H1 (cell line): Measurements from ENCODE around the gene LCOR. TPM values are rescaled to one million over a fixed set of nuclear protein-coding genes. Genes with fewer than 3 reads are reported as not detected.

Source experiments
- CTCF ChIA-PET: fragments of 300-600 bp; sonication (Branson Sonifier 250); formaldehyde crosslinking; loops from one replicate; lab custom pipeline; 2021; ENCODE audit not compliant: partially characterized antibody; lab: Charles Lee
- POLR2A ChIA-PET: fragments of 300-600 bp; sonication (Branson Sonifier 250); formaldehyde crosslinking; loops from one replicate; lab custom pipeline; 2021; ENCODE audit warnings: inconsistent platforms; ENCODE audit not compliant: partially characterized antibody; lab: Charles Lee
- DNase-seq, 2 experiments: peaks; one replicate each; pipeline versions ENCODE4 v3.0.0 to v3.0.0-alpha.2; 2010 to 2022; ENCODE audit warnings: low spot score in 2 of 2, low read depth in 1 of 2, mixed read lengths in 1 of 2
- FAIRE-seq: peaks from 2 replicates; lab custom pipeline; 2011; peaks lifted over from hg19 to GRCh38; lab: Jason Lieb, UNC
- H2AFZ ChIP-seq: 2 replicates; pipeline ENCODE4 v1.8.1; 2012; ENCODE audit warnings: low read length, inconsistent platforms
- H2AK5ac ChIP-seq: 2 replicates; pipeline ENCODE4 v1.6.1; 2013; ENCODE audit warnings: low read depth, low read length
- H2BK120ac ChIP-seq: replicated peaks from 2 replicates; pipeline ENCODE3; 2013; ENCODE audit warnings: low read depth, low read length, inconsistent platforms
- H2BK12ac ChIP-seq: 2 replicates; pipeline ENCODE4 v1.6.1; 2013; ENCODE audit warnings: low read depth, low read length
- H2BK15ac ChIP-seq: 2 replicates; pipeline ENCODE4 v1.6.1; 2013; ENCODE audit warnings: low read length
- H2BK20ac ChIP-seq: 2 replicates; pipeline ENCODE4 v1.6.1; 2013; ENCODE audit warnings: low read length
- H2BK5ac ChIP-seq: 2 replicates; pipeline ENCODE4 v1.6.1; 2013; ENCODE audit warnings: low read depth, low read length
- H3K14ac ChIP-seq: 2 replicates; pipeline ENCODE4 v1.6.1; 2013; ENCODE audit warnings: inconsistent platforms; ENCODE audit not compliant: insufficient read length
- H3K18ac ChIP-seq: 2 replicates; pipeline ENCODE4 v1.6.1; 2013; ENCODE audit warnings: low read length; ENCODE audit errors: extremely low read depth
- H3K23ac ChIP-seq: 2 replicates; pipeline ENCODE4 v1.6.1; 2013; ENCODE audit warnings: inconsistent platforms; ENCODE audit not compliant: insufficient read length
- H3K23me2 ChIP-seq: 2 replicates; pipeline ENCODE4 v1.6.1; 2013; ENCODE audit warnings: low read depth, low read length
- H3K27ac ChIP-seq: 2 replicates; pipeline ENCODE4 v1.6.1; 2011; ENCODE audit warnings: low read depth, low read length, inconsistent platforms
- H3K27me3 ChIP-seq, 4 experiments: replicated peaks in 1 of 4; 1 replicate in 1 of 4; 2 replicates in 3 of 4; pipeline versions ENCODE4 v1.6.1 to v1.8.1; 2011 to 2013; ENCODE audit warnings: low read length in 3 of 4, mild to moderate bottlenecking in 3 of 4, inconsistent platforms in 2 of 4, mixed read lengths in 2 of 4, moderate library complexity in 1 of 4; ENCODE audit not compliant: control insufficient read depth in 3 of 4, insufficient read depth in 3 of 4; ENCODE audit errors: extremely low read depth in 1 of 4
- H3K36me3 ChIP-seq, 4 experiments: 2 replicates each; pipeline versions ENCODE4 v1.6.1 to v1.8.1; 2011 to 2013; ENCODE audit warnings: mild to moderate bottlenecking in 4 of 4, low read length in 3 of 4, moderate library complexity in 2 of 4, control low read depth in 1 of 4, inconsistent platforms in 1 of 4; ENCODE audit not compliant: insufficient read depth in 4 of 4, control insufficient read depth in 2 of 4
- H3K4ac ChIP-seq: replicated peaks from 2 replicates; pipeline ENCODE3; 2013; ENCODE audit warnings: low read length, low read depth, mixed read lengths, inconsistent platforms; ENCODE audit not compliant: insufficient read length
- H3K4me1 ChIP-seq, 4 experiments: replicated peaks in 1 of 4; 1 replicate in 1 of 4; 2 replicates in 3 of 4; pipeline versions ENCODE4 v1.6.1 to v1.8.1; 2011 to 2013; ENCODE audit warnings: low read length in 3 of 4, inconsistent platforms in 2 of 4, mixed read lengths in 1 of 4; ENCODE audit not compliant: insufficient read depth in 4 of 4, control insufficient read depth in 3 of 4
- H3K4me2 ChIP-seq, 2 experiments: 2 replicates each; pipeline versions ENCODE4 v1.6.1 to v1.8.1; 2011 to 2013; ENCODE audit warnings: low read depth in 2 of 2, low read length in 2 of 2, control low read depth in 1 of 2, inconsistent platforms in 1 of 2, mild to moderate bottlenecking in 1 of 2; ENCODE audit not compliant: insufficient read depth in 1 of 2
- H3K4me3 ChIP-seq, 4 experiments: fragments of 200-600, 300-600 bp in 1 of 4; sonication (generic), shearing (Covaris generic), sonication (Bioruptor Twin) in 1 of 4; 2 replicates each; pipeline versions ENCODE4 v1.5.1 to v1.8.1; 2011 to 2016; ENCODE audit warnings: low read length in 4 of 4, low read depth in 3 of 4, control low read depth in 2 of 4, inconsistent platforms in 2 of 4, mild to moderate bottlenecking in 2 of 4, mixed read lengths in 1 of 4, moderate library complexity in 1 of 4; ENCODE audit not compliant: insufficient read depth in 2 of 4; ENCODE audit errors: extremely low read depth in 1 of 4
- H3K56ac ChIP-seq: replicated peaks from 2 replicates; pipeline ENCODE3; 2013; ENCODE audit warnings: low read depth, mild to moderate bottlenecking, mixed read lengths, low read length, inconsistent platforms; ENCODE audit not compliant: insufficient read length
- H3K79me1 ChIP-seq: 2 replicates; pipeline ENCODE4 v1.6.1; 2013; ENCODE audit warnings: low read depth, low read length, control low read depth
- H3K79me2 ChIP-seq, 2 experiments: 2 replicates each; pipeline versions ENCODE4 v1.6.1 to v1.8.1; 2012 to 2013; ENCODE audit warnings: low read length in 2 of 2, mild to moderate bottlenecking in 2 of 2, inconsistent platforms in 1 of 2; ENCODE audit not compliant: insufficient read depth in 2 of 2, control insufficient read depth in 1 of 2
- H3K9ac ChIP-seq, 4 experiments: replicated peaks in 1 of 4; 1 replicate in 1 of 4; 2 replicates in 3 of 4; pipeline versions ENCODE4 v1.6.1 to v1.8.1; 2011 to 2013; ENCODE audit warnings: low read depth in 3 of 4, low read length in 3 of 4, control low read depth in 2 of 4, mild to moderate bottlenecking in 2 of 4, moderate library complexity in 2 of 4, inconsistent platforms in 1 of 4; ENCODE audit errors: extremely low read depth in 1 of 4
- H3K9me3 ChIP-seq, 2 experiments: 2 replicates each; pipeline versions ENCODE4 v1.6.1 to v1.8.1; 2012 to 2013; ENCODE audit warnings: mild to moderate bottlenecking in 2 of 2, moderate library complexity in 2 of 2, control low read depth in 1 of 2, inconsistent platforms in 1 of 2, low read depth in 1 of 2, low read length in 1 of 2, mixed read lengths in 1 of 2; ENCODE audit not compliant: insufficient read depth in 2 of 2
- H4K20me1 ChIP-seq, 2 experiments: replicated peaks in 1 of 2; 2 replicates each; pipeline versions ENCODE3 to v1.8.1; 2011 to 2013; ENCODE audit warnings: inconsistent platforms in 2 of 2, low read length in 2 of 2, mild to moderate bottlenecking in 1 of 2; ENCODE audit not compliant: insufficient read depth in 2 of 2, control insufficient read depth in 1 of 2
- H4K5ac ChIP-seq: 2 replicates; pipeline ENCODE4 v1.6.1; 2013; ENCODE audit warnings: low read length, low read depth, mixed read lengths, inconsistent platforms; ENCODE audit not compliant: insufficient read length
- H4K8ac ChIP-seq: 2 replicates; pipeline ENCODE4 v1.8.0; 2013; ENCODE audit warnings: mild to moderate bottlenecking, moderate library complexity, low read length, inconsistent platforms; ENCODE audit not compliant: insufficient read depth; ENCODE audit errors: extremely low read depth
- H4K91ac ChIP-seq: replicated peaks from 2 replicates; pipeline ENCODE3; 2013; ENCODE audit warnings: low read length, mixed read lengths, inconsistent platforms; ENCODE audit not compliant: insufficient read length
- EGR1 ChIP-seq: IDR thresholded peaks from 2 replicates; pipeline ENCODE4 v1.6.1; 2011; ENCODE audit warnings: low read depth, low read length, borderline replicate concordance
- JUND ChIP-seq: IDR thresholded peaks from 2 replicates; pipeline ENCODE4 v1.6.1; 2011; ENCODE audit warnings: mild to moderate bottlenecking, improper control_type of control experiment, low read length
- KDM4A ChIP-seq: IDR thresholded peaks from one replicate; pipeline ENCODE4 v1.7.1; 2012; ENCODE audit warnings: low read depth, mild to moderate bottlenecking, moderate library complexity, low read length, inconsistent platforms; ENCODE audit not compliant: severe bottlenecking
- RFX5 ChIP-seq: IDR thresholded peaks from 2 replicates; pipeline ENCODE4 v1.6.1; 2011; ENCODE audit warnings: low read depth, low read length, improper control_type of control experiment, borderline replicate concordance
- RXRA ChIP-seq: IDR thresholded peaks from 2 replicates; pipeline ENCODE4 v1.6.1; 2011; ENCODE audit warnings: low read depth, mild to moderate bottlenecking, low read length, moderate library complexity; ENCODE audit not compliant: insufficient read depth
- SIN3A ChIP-seq, 2 experiments: IDR thresholded peaks in 1 of 2; conservative IDR thresholded peaks in 1 of 2; 2 replicates each; pipeline ENCODE4 v1.6.1; 2011 to 2012; ENCODE audit warnings: low read length in 2 of 2, improper control_type of control experiment in 1 of 2, low read depth in 1 of 2, mild to moderate bottlenecking in 1 of 2
- SP1 ChIP-seq: IDR thresholded peaks from 2 replicates; pipeline ENCODE4 v1.6.1; 2011; ENCODE audit warnings: low read depth, low read length
- USF2 ChIP-seq: IDR thresholded peaks from 2 replicates; pipeline ENCODE4 v1.6.1; 2011; ENCODE audit warnings: low read length, improper control_type of control experiment
- WGBS, 2 experiments: shearing (Covaris generic) in 1 of 2; methylation state at CpG; one replicate each; pipeline versions ENCODE4 v1.1.6 to v1.1.7; 2013 to 2015; ENCODE audit warnings: low lambda C conversion rate in 2 of 2, mixed read lengths in 2 of 2, inconsistent platforms in 1 of 2, low coverage in 1 of 2, missing lambda C conversion rate in 1 of 2; ENCODE audit not compliant: insufficient replicate concordance in 2 of 2, insufficient coverage in 1 of 2, insufficient read length in 1 of 2; ENCODE audit errors: extremely low coverage in 1 of 2, missing lambda C conversion rate in 1 of 2; 5-methylcytosine and 5-hydroxymethylcytosine counted together
- polyA plus RNA-seq, 7 experiments: library from polyadenylated mRNA; depleted of rRNA in 3 of 7; stranded (reverse) in 5 of 7; unstranded in 2 of 7; fragments of >200 nt in 5 of 7; fragments of 200-250 nt in 2 of 7; gene quantifications; 1 replicate in 5 of 7; 2 replicates in 1 of 7; 4 replicates in 1 of 7; pipeline versions ENCODE4 v1.2.1 to v1.2.3, GENCODE V29; 2011 to 2013; ENCODE audit warnings: missing spikeins in 2 of 7, mixed read lengths in 2 of 7
- total RNA-seq: library from RNA; stranded (reverse); fragmentation: NEBNext Ultra II Directional; extraction: Animal tissue kit (Norgen Biotek cat#: 25700); gene quantifications from 2 replicates; pipeline ENCODE4 v1.2.1, GENCODE V29; 2021

Gene LCOR
- total and polyA plus RNA-seq, 2 of the 8 experiments (the other 6 are each of a cell fraction or from before 2014, with no cell fraction given), result 4.7 to 25.5 TPM

DNA sequence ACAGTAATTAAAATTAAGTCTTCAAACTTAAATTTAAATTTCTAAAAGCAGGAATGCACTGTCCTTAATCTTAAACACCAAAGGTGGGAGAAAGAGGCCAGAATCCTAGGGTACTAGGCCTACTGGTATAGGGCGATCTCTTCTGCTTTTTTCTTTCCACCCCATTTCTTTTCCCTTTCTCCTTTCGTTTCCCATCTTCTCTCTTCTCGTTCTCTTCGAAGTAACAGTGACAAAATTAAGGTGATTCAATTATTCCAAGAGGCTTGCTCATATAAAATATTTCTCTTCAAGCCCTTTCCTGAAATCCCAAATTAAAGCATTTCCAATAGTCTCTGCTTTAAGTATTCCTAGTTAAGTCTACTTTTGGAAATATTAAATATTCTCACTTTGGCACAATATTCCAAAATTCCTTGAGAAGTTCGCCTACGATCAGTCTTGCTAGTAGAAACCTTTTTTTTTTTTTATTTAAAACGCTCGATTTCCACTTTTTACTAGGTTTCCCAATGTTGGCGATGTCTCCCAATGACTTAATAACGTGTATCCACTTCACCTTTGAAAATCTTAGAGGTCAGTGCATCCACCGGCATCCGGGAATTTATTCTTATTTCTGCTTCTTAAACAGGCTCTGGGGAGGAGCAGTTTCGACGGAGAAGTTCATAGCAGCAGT is 765 bp upstream of the LCOR start:
- no peaks in the 10 kb centered on the region; a peak in 1 of 4 replicates for H3K9me3 ChIP-seq
- H2BK15ac ChIP-seq, result no peak overlapping the region
- H3K18ac ChIP-seq, result 0 out of 2 replicates have a peak overlapping the region, but pooled peaks have one; percentile 56
- no peak overlapping the region for H4K8ac ChIP-seq
- FAIRE-seq, result no peak
- WGBS, 2 experiments, result 15% methylated on average over 14 of the region's 14 CpGs; no CpG with 5 or more reads in 1 of the 2 experiments
- 0 out of 2 replicates have a peak overlapping the region, but pooled peaks have one; percentile 42 for H2AFZ ChIP-seq
- H4K5ac ChIP-seq, result peak overlapping the region; percentile 65
- H3K27ac ChIP-seq, result peak overlapping the region; percentile 17; the same call in 1 of the 2 replicates
- H3K79me2 ChIP-seq, result peaks cover 8 to 28% of the 10 kb centered on the region in 2 experiments
- CTCF ChIA-PET, result no interaction called here
- H3K9ac ChIP-seq, result peak overlapping the region in 3 of 4 experiments; percentile 35 to 53 (median 51); a peak in 4 of 7 replicates
- H3K23ac ChIP-seq, result no peak overlapping the region
- no peaks in the 10 kb centered on the region; the same call in 1 of the 2 replicates for H3K79me1 ChIP-seq
- POLR2A ChIA-PET, result interaction anchor here (1.9 kb wide), 1 partner anchor 10 kb away, joined by 5 read pairs; no protein-coding TSS in a partner anchor
- peak overlapping the region; percentile 73 to 86 for H3K4me2 ChIP-seq
- peaks cover 4% of the 10 kb centered on the region; the same call in 1 of the 2 replicates for H3K23me2 ChIP-seq
- H3K36me3 ChIP-seq, result no peaks in the 10 kb centered on the region
- H2BK20ac ChIP-seq, result no peak overlapping the region
- peaks cover 0 to 2% of the 10 kb centered on the region in 2 experiments for H4K20me1 ChIP-seq
- H2BK120ac ChIP-seq, result no peak overlapping the region
- no peak for DNase-seq
- H3K4me3 ChIP-seq, result peak overlapping the region; percentile 55 to 91 (median 72)
- H2BK5ac ChIP-seq, result no peak overlapping the region
- no peak overlapping the region for H2BK12ac ChIP-seq
- H4K91ac ChIP-seq, result no peak overlapping the region
- no peaks in the 10 kb centered on the region; a peak in 1 of 7 replicates for H3K27me3 ChIP-seq
- H3K56ac ChIP-seq, result peak overlapping the region; percentile 13
- TF ChIP-seq EGR1 (no peak), RFX5 (no peak), USF2 (no peak), SIN3A (conservative IDR thresholded peaks at IDR 0.05 in 1 of 2, IDR thresholded peaks at IDR 0.05 in 1 of 2; ENCODE audit: low read depth in 1 of 2, low read length in 2 of 2) (no peak), RXRA (no peak), JUND (no peak), SP1 (no peak), KDM4A (peak; percentile 1)
- TF ChIP-seq, all 59 proteins: peak for 1
- peak overlapping the region; percentile 73 for H3K4ac ChIP-seq
- no peak overlapping the region for H3K14ac ChIP-seq
- H3K4me1 ChIP-seq, result peaks cover 0 to 3% (median 0%) of the 10 kb centered on the region in 4 experiments; a peak in 2 of 7 replicates
- H2AK5ac ChIP-seq, result no peak overlapping the region
